A549 (cell line): ENCODE measurements around the gene PLAAT1. TPM values are rescaled to one million over a fixed set of nuclear protein-coding genes. Genes with fewer than 3 reads are reported as not detected.

ENCODE experiments used
- ATAC-seq, 2 experiments: fragments of 200-7000 bp in 1 of 2; fragments of >200 bp in 1 of 2; cut with Nextera tagmentation in 1 of 2; cut with Tn5 transposase in 1 of 2; 3 replicates each; pipeline versions ENCODE4 v1.8.0 to v1.9.1; 2018 to 2020; ENCODE audit warnings: mild to moderate bottlenecking in 1 of 2, moderate library complexity in 1 of 2
- CTCF ChIA-PET: fragments of 300-600 bp; sonication (Branson Sonifier 250); formaldehyde crosslinking; extraction: SDS; loops from one replicate; lab custom pipeline; 2021; ENCODE audit warnings: antibody characterized with exemption, inconsistent platforms; lab: Yijun Ruan, JAX
- POLR2A ChIA-PET: fragments of 350-600 bp; formaldehyde crosslinking; extraction: SDS; loops from one replicate; lab custom pipeline; 2021; ENCODE audit warnings: antibody characterized with exemption, inconsistent platforms; lab: Yijun Ruan, JAX
- DNase-seq, 2 experiments: peaks; one replicate each; pipeline versions ENCODE4 v3.0.0 to v3.0.0-alpha.2; 2011 to 2016; ENCODE audit warnings: low read depth in 1 of 2, low spot score in 1 of 2
- FAIRE-seq: peaks from 2 replicates; lab custom pipeline; 2011; peaks lifted over from hg19 to GRCh38; lab: Jason Lieb, UNC
- H3K27ac ChIP-seq, 2 experiments: fragments of >200 bp; sonication (Bioruptor Twin); formaldehyde crosslinking; 3 replicates each; pipeline ENCODE4 v1.5.1; 2016 to 2017
- H3K4me1 ChIP-seq: fragments of >200 bp; sonication (Bioruptor Twin); formaldehyde crosslinking; 3 replicates; pipeline ENCODE4 v1.6.1; 2016
- H3K4me2 ChIP-seq: fragments of >200 bp; sonication (Bioruptor Twin); formaldehyde crosslinking; 3 replicates; pipeline ENCODE4 v1.6.1; 2016
- H3K4me3 ChIP-seq: fragments of >200 bp; sonication (Bioruptor Twin); formaldehyde crosslinking; 3 replicates; pipeline ENCODE4 v1.5.1; 2016
- H3K9me3 ChIP-seq: fragments of >200 bp; sonication (Bioruptor Twin); formaldehyde crosslinking; 3 replicates; pipeline ENCODE4 v1.6.1; 2016
- CBX2 ChIP-seq: fragments of 200-600 bp; sonication (generic); IDR thresholded peaks from 2 replicates; pipeline ENCODE4 v1.6.1; 2016; ENCODE audit warnings: low read depth, mild to moderate bottlenecking, borderline replicate concordance
- CBX8 ChIP-seq: fragments of 200-600 bp; sonication (generic); IDR thresholded peaks from 2 replicates; pipeline ENCODE4 v1.6.1; 2016
- EHMT2 ChIP-seq: fragments of 200-600 bp; sonication (generic); IDR thresholded peaks from 2 replicates; pipeline ENCODE4 v1.6.1; 2016; ENCODE audit warnings: antibody characterized with exemption, low read depth, mild to moderate bottlenecking, moderate library complexity
- FOSL2 ChIP-seq, 2 experiments: fragments of 450-650 bp in 1 of 2; fragments of >200 bp in 1 of 2; sonication (Bioruptor Twin) in 1 of 2; formaldehyde crosslinking; IDR thresholded peaks; 2 replicates each; pipeline versions ENCODE4 v1.5.0 to v1.6.1; 2016 to 2020; ENCODE audit warnings: mild to moderate bottlenecking in 1 of 2, moderate library complexity in 1 of 2
- GATA3 ChIP-seq: IDR thresholded peaks from 2 replicates; pipeline ENCODE4 v1.6.1; 2012; ENCODE audit warnings: borderline replicate concordance
- HOXA7 ChIP-seq: fragments of 250-450 bp; sonication (Bioruptor Pico); IDR thresholded peaks from 2 replicates; pipeline ENCODE4 v1.5.0; 2020; ENCODE audit warnings: mild to moderate bottlenecking, moderate library complexity
- HOXB5 ChIP-seq: fragments of 250-450 bp; sonication (Bioruptor Pico); IDR thresholded peaks from 2 replicates; pipeline ENCODE4 v1.5.0; 2020; ENCODE audit warnings: mild to moderate bottlenecking, moderate library complexity
- JUN ChIP-seq, 2 experiments: fragments of >200 bp; sonication (Bioruptor Twin); formaldehyde crosslinking; IDR thresholded peaks; 2 replicates in 1 of 2; 3 replicates in 1 of 2; pipeline ENCODE4 v1.6.1; 2016 to 2017
- KDM1A ChIP-seq: fragments of 200-600 bp; sonication (generic); IDR thresholded peaks from 2 replicates; pipeline ENCODE4 v1.6.1; 2016; ENCODE audit warnings: low read depth, mild to moderate bottlenecking
- MAFK ChIP-seq: fragments of 450-650 bp; IDR thresholded peaks from 2 replicates; pipeline ENCODE4 v1.6.1; 2014; ENCODE audit not compliant: partially characterized antibody
- NFE2L2 ChIP-seq: fragments of 150-350 bp; conservative IDR thresholded peaks from 2 replicates; pipeline ENCODE4 v1.6.1; 2014; ENCODE audit warnings: low read length
- NR3C1 ChIP-seq: fragments of >200 bp; sonication (Bioruptor Twin); formaldehyde crosslinking; IDR thresholded peaks from 3 replicates; pipeline ENCODE4 v1.6.1; 2017
- POLR2AphosphoS2 ChIP-seq: conservative IDR thresholded peaks from 2 replicates; pipeline ENCODE4 v1.6.1; 2012; ENCODE audit warnings: low read length, improper control_type of control experiment, inconsistent platforms
- RAD21 ChIP-seq, 2 experiments: fragments of >200 bp in 1 of 2; sonication (Bioruptor Twin) in 1 of 2; formaldehyde crosslinking in 1 of 2; IDR thresholded peaks in 1 of 2; conservative IDR thresholded peaks in 1 of 2; 2 replicates in 1 of 2; 3 replicates in 1 of 2; pipeline ENCODE4 v1.6.1; 2012 to 2018; ENCODE audit warnings: inconsistent platforms in 1 of 2
- RCOR1 ChIP-seq: fragments of 150-350 bp; IDR thresholded peaks from 2 replicates; pipeline ENCODE4 v1.6.1; 2014; ENCODE audit warnings: antibody characterized with exemption, low read length, low read depth
- SREBF2 ChIP-seq: fragments of 450-650 bp; IDR thresholded peaks from 2 replicates; pipeline ENCODE4 v1.6.1; 2014; ENCODE audit warnings: mild to moderate bottlenecking, moderate library complexity
- ZC3H11A ChIP-seq: fragments of 450-650 bp; IDR thresholded peaks from 2 replicates; pipeline ENCODE4 v1.6.1; 2014; ENCODE audit warnings: antibody characterized with exemption, mild to moderate bottlenecking
- ZFP36 ChIP-seq: fragments of 450-650 bp; IDR thresholded peaks from 2 replicates; pipeline ENCODE4 v1.6.1; 2014; ENCODE audit warnings: borderline replicate concordance; ENCODE audit not compliant: partially characterized antibody
- WGBS: methylation state at CpG from one replicate; pipeline ENCODE4 v1.1.6; 2017; ENCODE audit errors: missing lambda C conversion rate; 5-methylcytosine and 5-hydroxymethylcytosine counted together
- polyA plus RNA-seq, 4 experiments: library from polyadenylated mRNA; depleted of rRNA in 3 of 4; stranded (reverse); fragments of >200 nt; fragmentation: RNase III in 1 of 4; extraction: RNeasy Plus Mini Kit Qiagen cat#74134 plus additional on column Dnase treatment in 1 of 4; gene quantifications; 2 replicates in 3 of 4; 3 replicates in 1 of 4; pipeline ENCODE4 v1.2.3, GENCODE V29; 2011 to 2017
- TF ChIP-seq, protein P1 (sequence below): fragments of 150-350 bp; IDR thresholded peaks from 2 replicates; pipeline ENCODE4 v1.6.1; 2014; ENCODE audit warnings: low read depth, mild to moderate bottlenecking, low read length
- TF ChIP-seq, protein P2 (sequence below): fragments of 250-450 bp; sonication (Bioruptor Pico); IDR thresholded peaks from 2 replicates; pipeline ENCODE4 v1.5.0; 2020; ENCODE audit warnings: low read depth, mild to moderate bottlenecking, moderate library complexity
- TF ChIP-seq, protein P3 (sequence below): IDR thresholded peaks from 2 replicates; pipeline ENCODE4 v1.6.1; 2012
- TF ChIP-seq, protein P4 (sequence below): fragments of 450-650 bp; IDR thresholded peaks from 2 replicates; pipeline ENCODE4 v1.6.1; 2014; ENCODE audit warnings: antibody characterized with exemption
- TF ChIP-seq, protein P5 (sequence below): fragments of >200 bp; sonication (Bioruptor Twin); formaldehyde crosslinking; IDR thresholded peaks from 2 replicates; pipeline ENCODE4 v1.6.1; 2016
- TF ChIP-seq, protein P6 (sequence below): fragments of 200-600 bp; sonication (generic); IDR thresholded peaks from 2 replicates; pipeline ENCODE4 v1.6.1; 2016; ENCODE audit warnings: antibody characterized with exemption, mild to moderate bottlenecking, moderate library complexity
- TF ChIP-seq, protein P7 (sequence below): IDR thresholded peaks from 2 replicates; pipeline ENCODE4 v1.6.1; 2012

The PLAAT1 gene
- polyA plus RNA-seq, 2 of the 4 experiments (the other 2 are of a cell fraction): 0.12 TPM; not detected in 1

DNA sequence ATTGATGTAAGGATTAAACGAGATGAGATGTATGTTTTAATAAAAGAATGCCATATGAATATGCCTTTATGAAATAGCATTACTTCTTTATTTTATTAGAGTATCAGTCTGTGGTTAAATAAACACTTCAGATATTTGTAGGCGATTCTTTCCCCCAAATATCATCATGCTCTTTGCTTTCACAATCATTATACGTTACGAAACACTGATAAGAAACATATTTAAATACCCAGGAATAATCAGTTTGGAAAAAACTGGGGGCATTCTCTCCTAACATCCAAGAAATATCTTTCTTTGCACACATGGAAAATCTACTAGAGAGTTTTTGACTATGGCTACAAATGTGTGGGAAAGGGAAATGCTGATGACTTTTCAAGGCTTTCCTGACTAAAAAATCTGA lies 4.4 kb upstream of the PLAAT1 start:
- Histone ChIP-seq H3K4me3 (no peak overlapping the region), H3K4me1 (no peaks in the 10 kb centered on the region), H3K9me3 (no peaks in the 10 kb centered on the region), H3K4me2 (no peak overlapping the region), H3K27ac (no peak overlapping the region)
- CTCF ChIA-PET: no interaction called here
- FAIRE-seq (no peak), DNase-seq (no peak), ATAC-seq (no peak)
- POLR2A ChIA-PET: no interaction called here
- 35% methylated on average over 4 of the region's 4 CpGs for WGBS
- no peak for TF ChIP-seq POLR2AphosphoS2
- no peak for TF ChIP-seq CBX8
- TF ChIP-seq, protein P1, sequence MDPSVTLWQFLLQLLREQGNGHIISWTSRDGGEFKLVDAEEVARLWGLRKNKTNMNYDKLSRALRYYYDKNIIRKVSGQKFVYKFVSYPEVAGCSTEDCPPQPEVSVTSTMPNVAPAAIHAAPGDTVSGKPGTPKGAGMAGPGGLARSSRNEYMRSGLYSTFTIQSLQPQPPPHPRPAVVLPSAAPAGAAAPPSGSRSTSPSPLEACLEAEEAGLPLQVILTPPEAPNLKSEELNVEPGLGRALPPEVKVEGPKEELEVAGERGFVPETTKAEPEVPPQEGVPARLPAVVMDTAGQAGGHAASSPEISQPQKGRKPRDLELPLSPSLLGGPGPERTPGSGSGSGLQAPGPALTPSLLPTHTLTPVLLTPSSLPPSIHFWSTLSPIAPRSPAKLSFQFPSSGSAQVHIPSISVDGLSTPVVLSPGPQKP: no peak
- TF ChIP-seq GATA3: no peak
- TF ChIP-seq CBX2: no peak
- TF ChIP-seq, protein P2, sequence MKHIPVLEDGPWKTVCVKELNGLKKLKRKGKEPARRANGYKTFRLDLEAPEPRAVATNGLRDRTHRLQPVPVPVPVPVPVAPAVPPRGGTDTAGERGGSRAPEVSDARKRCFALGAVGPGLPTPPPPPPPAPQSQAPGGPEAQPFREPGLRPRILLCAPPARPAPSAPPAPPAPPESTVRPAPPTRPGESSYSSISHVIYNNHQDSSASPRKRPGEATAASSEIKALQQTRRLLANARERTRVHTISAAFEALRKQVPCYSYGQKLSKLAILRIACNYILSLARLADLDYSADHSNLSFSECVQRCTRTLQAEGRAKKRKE (CRISPR knock-in tag): no peak
- no peak for TF ChIP-seq NR3C1
- no peak for TF ChIP-seq EHMT2
- no peak for TF ChIP-seq HOXA7 (CRISPR knock-in tag)
- no peak for TF ChIP-seq ZFP36
- TF ChIP-seq, protein P3, sequence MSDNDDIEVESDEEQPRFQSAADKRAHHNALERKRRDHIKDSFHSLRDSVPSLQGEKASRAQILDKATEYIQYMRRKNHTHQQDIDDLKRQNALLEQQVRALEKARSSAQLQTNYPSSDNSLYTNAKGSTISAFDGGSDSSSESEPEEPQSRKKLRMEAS: no peak

DNA sequence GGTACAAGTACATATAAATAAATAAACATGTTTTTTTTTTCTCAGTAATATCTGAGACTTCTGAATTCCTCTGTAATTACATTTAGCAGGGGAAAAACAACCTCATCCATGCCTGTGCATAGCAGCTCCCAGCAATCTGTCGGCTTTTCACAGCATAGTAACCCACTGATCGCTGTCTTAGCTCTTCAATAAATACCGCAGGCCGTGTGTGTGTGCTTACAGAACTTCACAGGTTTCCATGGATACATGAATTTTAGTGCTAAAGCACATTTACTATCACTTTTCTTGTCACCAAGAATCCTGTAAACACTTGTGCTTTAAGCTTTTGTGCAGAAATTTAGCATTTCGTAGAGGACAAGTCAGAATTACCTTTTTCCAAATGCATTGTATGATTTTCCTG lies 4.0 kb upstream of the PLAAT1 start:
- TF ChIP-seq SREBF2 (no peak), RCOR1 (no peak), JUN (IDR thresholded peaks at IDR 0.05) (no peak), NFE2L2 (no peak), CBX2 (no peak), HOXB5 (CRISPR knock-in tag) (no peak), MAFK (no peak), RAD21 (conservative IDR thresholded peaks at IDR 0.05 in 1 of 2, IDR thresholded peaks at IDR 0.05 in 1 of 2) (no peak), FOSL2 (IDR thresholded peaks at IDR 0.05) (no peak), FOSL2 (CRISPR knock-in tag; IDR thresholded peaks at IDR 0.05) (no peak), KDM1A (no peak), NR3C1 (no peak), ZC3H11A (no peak)
- TF ChIP-seq, protein P4, sequence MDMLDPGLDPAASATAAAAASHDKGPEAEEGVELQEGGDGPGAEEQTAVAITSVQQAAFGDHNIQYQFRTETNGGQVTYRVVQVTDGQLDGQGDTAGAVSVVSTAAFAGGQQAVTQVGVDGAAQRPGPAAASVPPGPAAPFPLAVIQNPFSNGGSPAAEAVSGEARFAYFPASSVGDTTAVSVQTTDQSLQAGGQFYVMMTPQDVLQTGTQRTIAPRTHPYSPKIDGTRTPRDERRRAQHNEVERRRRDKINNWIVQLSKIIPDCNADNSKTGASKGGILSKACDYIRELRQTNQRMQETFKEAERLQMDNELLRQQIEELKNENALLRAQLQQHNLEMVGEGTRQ: no peak
- TF ChIP-seq, protein P5, sequence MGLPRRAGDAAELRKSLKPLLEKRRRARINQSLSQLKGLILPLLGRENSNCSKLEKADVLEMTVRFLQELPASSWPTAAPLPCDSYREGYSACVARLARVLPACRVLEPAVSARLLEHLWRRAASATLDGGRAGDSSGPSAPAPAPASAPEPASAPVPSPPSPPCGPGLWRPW: no peak
- TF ChIP-seq, protein P6, sequence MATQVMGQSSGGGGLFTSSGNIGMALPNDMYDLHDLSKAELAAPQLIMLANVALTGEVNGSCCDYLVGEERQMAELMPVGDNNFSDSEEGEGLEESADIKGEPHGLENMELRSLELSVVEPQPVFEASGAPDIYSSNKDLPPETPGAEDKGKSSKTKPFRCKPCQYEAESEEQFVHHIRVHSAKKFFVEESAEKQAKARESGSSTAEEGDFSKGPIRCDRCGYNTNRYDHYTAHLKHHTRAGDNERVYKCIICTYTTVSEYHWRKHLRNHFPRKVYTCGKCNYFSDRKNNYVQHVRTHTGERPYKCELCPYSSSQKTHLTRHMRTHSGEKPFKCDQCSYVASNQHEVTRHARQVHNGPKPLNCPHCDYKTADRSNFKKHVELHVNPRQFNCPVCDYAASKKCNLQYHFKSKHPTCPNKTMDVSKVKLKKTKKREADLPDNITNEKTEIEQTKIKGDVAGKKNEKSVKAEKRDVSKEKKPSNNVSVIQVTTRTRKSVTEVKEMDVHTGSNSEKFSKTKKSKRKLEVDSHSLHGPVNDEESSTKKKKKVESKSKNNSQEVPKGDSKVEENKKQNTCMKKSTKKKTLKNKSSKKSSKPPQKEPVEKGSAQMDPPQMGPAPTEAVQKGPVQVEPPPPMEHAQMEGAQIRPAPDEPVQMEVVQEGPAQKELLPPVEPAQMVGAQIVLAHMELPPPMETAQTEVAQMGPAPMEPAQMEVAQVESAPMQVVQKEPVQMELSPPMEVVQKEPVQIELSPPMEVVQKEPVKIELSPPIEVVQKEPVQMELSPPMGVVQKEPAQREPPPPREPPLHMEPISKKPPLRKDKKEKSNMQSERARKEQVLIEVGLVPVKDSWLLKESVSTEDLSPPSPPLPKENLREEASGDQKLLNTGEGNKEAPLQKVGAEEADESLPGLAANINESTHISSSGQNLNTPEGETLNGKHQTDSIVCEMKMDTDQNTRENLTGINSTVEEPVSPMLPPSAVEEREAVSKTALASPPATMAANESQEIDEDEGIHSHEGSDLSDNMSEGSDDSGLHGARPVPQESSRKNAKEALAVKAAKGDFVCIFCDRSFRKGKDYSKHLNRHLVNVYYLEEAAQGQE: no peak
- TF ChIP-seq, protein P7, sequence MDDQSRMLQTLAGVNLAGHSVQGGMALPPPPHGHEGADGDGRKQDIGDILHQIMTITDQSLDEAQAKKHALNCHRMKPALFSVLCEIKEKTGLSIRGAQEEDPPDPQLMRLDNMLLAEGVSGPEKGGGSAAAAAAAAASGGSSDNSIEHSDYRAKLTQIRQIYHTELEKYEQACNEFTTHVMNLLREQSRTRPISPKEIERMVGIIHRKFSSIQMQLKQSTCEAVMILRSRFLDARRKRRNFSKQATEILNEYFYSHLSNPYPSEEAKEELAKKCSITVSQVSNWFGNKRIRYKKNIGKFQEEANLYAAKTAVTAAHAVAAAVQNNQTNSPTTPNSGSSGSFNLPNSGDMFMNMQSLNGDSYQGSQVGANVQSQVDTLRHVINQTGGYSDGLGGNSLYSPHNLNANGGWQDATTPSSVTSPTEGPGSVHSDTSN: no peak
- Histone ChIP-seq H3K4me3 (no peak overlapping the region), H3K27ac (no peak overlapping the region), H3K4me2 (no peak overlapping the region), H3K4me1 (no peaks in the 10 kb centered on the region), H3K9me3 (no peaks in the 10 kb centered on the region)
- ATAC-seq: no peak
- DNase-seq: no peak
- ChIA-PET CTCF (no interaction called here), POLR2A (no interaction called here)
- WGBS: 60% methylated on average over 5 of the region's 5 CpGs
- FAIRE-seq: no peak
